Parathyroid adenoma (tissue), 2 donors: ENCODE data around the gene ZYX.
A peak's percentile ranks its signal among the peaks of the same experiment; 100 is the strongest.

Source experiments
- H2AFZ ChIP-seq: fragments of 300-600 bp; sonication (generic); one replicate; pipeline ENCODE4 v1.7.0; 2017; ENCODE audit warnings: antibody characterized with exemption, mild to moderate bottlenecking
- H3K27ac ChIP-seq: fragments of 300-600 bp; sonication (generic); one replicate; pipeline ENCODE4 v1.7.0; 2017
- H3K27me3 ChIP-seq: fragments of 300-600 bp; sonication (generic); one replicate; pipeline ENCODE4 v1.7.0; 2017; ENCODE audit warnings: low read length; ENCODE audit not compliant: control insufficient read depth, insufficient read depth
- H3K36me3 ChIP-seq: fragments of 300-600 bp; sonication (generic); one replicate; pipeline ENCODE4 v1.7.0; 2017; ENCODE audit warnings: low read length; ENCODE audit not compliant: control insufficient read depth, insufficient read depth
- H3K4me1 ChIP-seq: fragments of 300-600 bp; sonication (generic); one replicate; pipeline ENCODE4 v1.7.0; 2017; ENCODE audit warnings: control low read depth
- H3K4me2 ChIP-seq: fragments of 300-600 bp; sonication (generic); one replicate; pipeline ENCODE4 v1.7.0; 2017; ENCODE audit warnings: low read length
- H3K4me3 ChIP-seq: fragments of 300-600 bp; sonication (generic); one replicate; pipeline ENCODE4 v1.7.0; 2017; ENCODE audit warnings: low read depth, low read length
- H3K79me2 ChIP-seq: fragments of 300-600 bp; sonication (generic); one replicate; pipeline ENCODE4 v1.7.0; 2017; ENCODE audit warnings: control low read depth
- H3K9ac ChIP-seq: fragments of 300-600 bp; sonication (generic); one replicate; pipeline ENCODE4 v1.7.0; 2017; ENCODE audit warnings: mild to moderate bottlenecking
- H3K9me3 ChIP-seq: fragments of 300-600 bp; sonication (generic); one replicate; pipeline ENCODE4 v1.7.0; 2017; ENCODE audit warnings: low read length; ENCODE audit not compliant: control insufficient read depth
- TF ChIP-seq, protein P1 (sequence below): fragments of 300-600 bp; sonication (generic); IDR thresholded peaks from one replicate; pipeline ENCODE4 v1.7.0; 2017; ENCODE audit warnings: antibody characterized with exemption, mild to moderate bottlenecking
- donor health status: primary hyperparathyroidism.

Gene ZYX

DNA sequence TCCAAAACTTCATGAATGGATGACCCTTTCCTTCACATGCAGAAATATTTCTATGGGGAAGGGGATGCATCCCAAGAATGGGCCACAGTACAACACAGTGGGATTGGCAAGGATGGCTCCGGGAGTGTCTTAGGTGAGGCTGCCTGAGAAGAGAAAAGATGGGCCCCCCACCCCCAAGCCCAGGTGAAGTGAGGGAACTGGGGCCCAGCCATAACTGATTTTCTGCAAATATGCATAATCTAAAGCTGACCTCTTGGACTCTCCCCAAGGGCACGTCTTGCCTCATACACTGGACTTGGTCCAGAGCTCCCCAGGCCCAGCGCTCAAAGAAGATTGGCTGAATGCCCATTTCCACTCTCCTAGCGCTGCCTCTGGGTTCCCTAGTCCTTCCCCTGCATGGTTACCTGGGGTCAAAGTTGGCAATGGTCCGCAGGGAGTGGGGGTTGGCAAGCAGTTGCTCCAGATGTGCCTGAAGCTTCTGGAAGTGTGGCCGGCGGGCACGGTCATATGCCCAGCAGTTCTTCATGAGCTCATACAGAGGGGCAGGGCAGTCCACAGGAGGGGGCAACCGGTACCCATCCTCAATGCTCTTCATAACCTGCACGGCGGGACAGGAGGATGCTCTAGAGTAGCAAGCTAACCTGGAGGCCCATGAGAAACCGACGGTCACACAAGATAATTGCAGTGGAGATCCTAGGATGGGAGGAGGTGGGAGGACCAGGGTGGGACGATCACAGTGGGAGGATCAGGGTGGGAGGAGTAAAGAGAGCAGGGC, 12.3 kb downstream of the ZYX start:
- no peaks in the 10 kb centered on the region for H3K9me3 ChIP-seq
- H3K4me1 ChIP-seq = peaks cover 14% of the 10 kb centered on the region
- no peak overlapping the region for H2AFZ ChIP-seq
- no peaks in the 10 kb centered on the region for H3K79me2 ChIP-seq
- H3K4me3 ChIP-seq = peak overlapping the region; percentile 13
- no peak overlapping the region for H3K9ac ChIP-seq
- H3K36me3 ChIP-seq = no peaks in the 10 kb centered on the region
- TF ChIP-seq, protein P1, sequence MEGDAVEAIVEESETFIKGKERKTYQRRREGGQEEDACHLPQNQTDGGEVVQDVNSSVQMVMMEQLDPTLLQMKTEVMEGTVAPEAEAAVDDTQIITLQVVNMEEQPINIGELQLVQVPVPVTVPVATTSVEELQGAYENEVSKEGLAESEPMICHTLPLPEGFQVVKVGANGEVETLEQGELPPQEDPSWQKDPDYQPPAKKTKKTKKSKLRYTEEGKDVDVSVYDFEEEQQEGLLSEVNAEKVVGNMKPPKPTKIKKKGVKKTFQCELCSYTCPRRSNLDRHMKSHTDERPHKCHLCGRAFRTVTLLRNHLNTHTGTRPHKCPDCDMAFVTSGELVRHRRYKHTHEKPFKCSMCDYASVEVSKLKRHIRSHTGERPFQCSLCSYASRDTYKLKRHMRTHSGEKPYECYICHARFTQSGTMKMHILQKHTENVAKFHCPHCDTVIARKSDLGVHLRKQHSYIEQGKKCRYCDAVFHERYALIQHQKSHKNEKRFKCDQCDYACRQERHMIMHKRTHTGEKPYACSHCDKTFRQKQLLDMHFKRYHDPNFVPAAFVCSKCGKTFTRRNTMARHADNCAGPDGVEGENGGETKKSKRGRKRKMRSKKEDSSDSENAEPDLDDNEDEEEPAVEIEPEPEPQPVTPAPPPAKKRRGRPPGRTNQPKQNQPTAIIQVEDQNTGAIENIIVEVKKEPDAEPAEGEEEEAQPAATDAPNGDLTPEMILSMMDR = no peak
- H3K4me2 ChIP-seq = peak overlapping the region; percentile 8
- peak overlapping the region; percentile 20 for H3K27ac ChIP-seq
- H3K27me3 ChIP-seq = no peaks in the 10 kb centered on the region

DNA sequence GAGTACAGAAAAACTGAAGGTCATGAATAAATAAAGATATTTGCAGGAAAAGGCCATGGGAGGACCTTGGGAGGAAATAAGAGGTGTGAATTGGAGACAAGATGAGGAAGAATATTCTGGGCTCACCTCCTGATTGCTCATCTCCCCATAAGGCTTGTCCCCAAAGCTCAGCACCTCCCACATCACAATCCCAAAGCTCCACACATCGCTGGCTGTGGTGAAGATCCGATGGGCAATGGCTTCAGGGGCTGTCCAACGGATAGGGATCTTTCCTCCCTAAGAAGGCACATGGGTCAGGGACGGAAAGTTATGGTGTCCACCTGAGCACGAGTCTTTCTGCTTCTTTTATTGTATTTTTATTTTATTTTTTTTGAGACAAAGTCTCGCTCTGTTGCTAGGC, 12.9 kb downstream of the ZYX start:
- Histone ChIP-seq H3K4me3 (no peak overlapping the region), H3K9me3 (no peaks in the 10 kb centered on the region), H3K4me1 (peaks cover 14% of the 10 kb centered on the region), H2AFZ (no peak overlapping the region), H3K9ac (no peak overlapping the region), H3K36me3 (no peaks in the 10 kb centered on the region), H3K4me2 (no peak overlapping the region), H3K27me3 (no peaks in the 10 kb centered on the region), H3K79me2 (no peaks in the 10 kb centered on the region), H3K27ac (no peak overlapping the region)
- TF ChIP-seq, protein P1 = no peak

DNA sequence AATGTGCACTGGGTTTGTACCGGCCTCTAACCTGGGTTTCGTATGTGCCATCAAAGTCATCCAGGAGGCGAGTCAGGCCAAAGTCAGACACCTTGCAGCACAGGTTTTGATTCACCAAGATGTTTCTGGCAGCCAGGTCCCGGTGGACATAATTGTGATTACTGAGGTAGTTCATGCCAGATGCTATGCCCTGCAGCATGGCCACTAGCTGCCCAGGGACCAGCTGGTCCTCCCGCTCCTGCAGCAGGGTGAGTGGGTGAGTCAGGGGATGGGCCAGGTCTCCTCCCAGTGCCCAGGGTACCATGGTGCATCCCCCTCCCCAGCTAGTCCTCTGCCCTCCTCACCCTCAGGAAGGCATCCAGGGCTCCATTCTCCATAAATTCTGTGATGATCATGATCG, 13.6 kb downstream of the ZYX start:
- TF ChIP-seq, protein P1 = no peak
- H3K27ac ChIP-seq = no peak overlapping the region
- no peak overlapping the region for H3K4me3 ChIP-seq
- no peak overlapping the region for H3K9ac ChIP-seq
- no peaks in the 10 kb centered on the region for H3K36me3 ChIP-seq
- no peak overlapping the region for H2AFZ ChIP-seq
- H3K4me1 ChIP-seq = peaks cover 14% of the 10 kb centered on the region
- H3K4me2 ChIP-seq = peak overlapping the region; percentile 29
- no peaks in the 10 kb centered on the region for H3K79me2 ChIP-seq
- H3K9me3 ChIP-seq = no peaks in the 10 kb centered on the region
- no peaks in the 10 kb centered on the region for H3K27me3 ChIP-seq

DNA sequence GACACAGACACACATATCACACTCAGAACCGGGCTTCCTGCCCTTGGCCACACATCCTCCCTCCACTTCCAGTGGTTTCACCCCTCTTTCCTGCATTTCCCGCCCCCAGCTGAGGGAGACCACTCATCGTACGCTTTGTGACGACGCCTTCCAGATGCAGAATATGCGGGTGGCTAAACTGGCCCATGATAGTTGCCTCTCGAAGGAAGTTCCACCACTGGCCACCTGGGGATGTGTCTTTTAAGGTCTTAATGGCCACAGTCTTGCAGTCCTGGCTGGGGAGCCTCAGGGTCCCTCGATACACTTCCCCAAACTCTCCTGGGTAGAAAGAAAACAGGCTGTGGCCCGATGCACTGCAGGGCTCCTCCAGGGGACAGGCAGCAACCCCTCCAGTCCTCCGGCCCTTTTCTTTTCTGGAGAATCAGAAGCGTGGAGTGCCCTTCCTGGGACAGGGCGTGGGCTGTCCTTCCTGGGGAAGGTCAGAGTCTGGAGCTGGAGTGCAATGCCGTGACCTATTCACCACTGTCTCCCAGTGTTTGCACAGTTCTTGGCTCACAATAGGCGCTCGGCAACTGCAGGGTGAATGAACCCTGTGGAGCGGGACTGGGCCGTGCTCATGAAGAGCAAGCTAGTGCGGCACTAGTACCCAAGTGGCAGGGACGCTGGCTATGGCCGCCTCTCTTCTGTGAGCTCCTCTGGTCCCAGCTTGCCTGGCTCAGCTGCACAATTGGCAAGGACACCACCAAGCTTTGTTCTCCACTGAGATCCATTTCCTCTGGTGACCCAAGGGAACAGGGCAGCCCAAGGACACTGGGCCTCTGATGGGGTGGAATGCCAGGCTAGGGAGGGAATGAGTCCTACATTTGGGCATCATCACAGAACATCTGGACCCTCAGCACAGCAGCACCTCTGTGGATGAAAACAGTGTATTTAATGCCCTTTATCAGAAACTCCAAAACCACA, 14.3 kb downstream of the ZYX start:
- H3K4me2 ChIP-seq = peak overlapping the region; percentile 29

More for the DNA sequence above, 14.3 kb downstream of the ZYX start:
- Histone ChIP-seq H3K9ac (no peak overlapping the region), H3K27ac (no peak overlapping the region), H3K79me2 (no peaks in the 10 kb centered on the region), H3K4me1 (peaks cover 14% of the 10 kb centered on the region), H3K36me3 (no peaks in the 10 kb centered on the region), H3K9me3 (no peaks in the 10 kb centered on the region), H3K4me3 (no peak overlapping the region), H2AFZ (no peak overlapping the region), H3K27me3 (no peaks in the 10 kb centered on the region)
- TF ChIP-seq, protein P1 = no peak
